GM12874 (cell line): Measurements from ENCODE around the gene GALNT15.

ENCODE experiments used
- TF ChIP-seq, protein P1 (sequence below): IDR thresholded peaks from 2 replicates; pipeline ENCODE4 v1.5.1; 2011; ENCODE audit warnings: low read depth, mild to moderate bottlenecking, control low read depth, low read length, moderate library complexity; ENCODE audit not compliant: insufficient read depth

GALNT15 gene

DNA sequence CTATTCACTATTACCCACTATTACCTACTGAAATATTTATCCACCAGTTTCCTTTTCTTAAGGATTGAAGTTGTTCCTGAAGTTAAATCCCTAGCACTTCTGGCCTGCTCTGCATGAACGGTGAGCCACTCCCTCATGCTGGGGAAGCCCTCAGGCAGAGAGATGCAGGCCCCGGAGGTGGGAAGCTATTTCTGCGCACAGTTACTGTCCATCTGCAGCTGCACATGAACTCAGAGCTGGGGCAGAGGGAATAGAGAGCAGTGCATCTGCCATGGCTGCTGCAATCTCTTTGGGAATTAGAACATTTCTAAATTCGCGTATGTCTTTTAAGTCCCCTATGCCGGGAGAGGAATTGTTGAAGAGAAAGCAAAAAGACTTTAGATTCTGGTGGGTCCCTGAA lies 6.3 kb upstream of the GALNT15 start:
- TF ChIP-seq, protein P1, sequence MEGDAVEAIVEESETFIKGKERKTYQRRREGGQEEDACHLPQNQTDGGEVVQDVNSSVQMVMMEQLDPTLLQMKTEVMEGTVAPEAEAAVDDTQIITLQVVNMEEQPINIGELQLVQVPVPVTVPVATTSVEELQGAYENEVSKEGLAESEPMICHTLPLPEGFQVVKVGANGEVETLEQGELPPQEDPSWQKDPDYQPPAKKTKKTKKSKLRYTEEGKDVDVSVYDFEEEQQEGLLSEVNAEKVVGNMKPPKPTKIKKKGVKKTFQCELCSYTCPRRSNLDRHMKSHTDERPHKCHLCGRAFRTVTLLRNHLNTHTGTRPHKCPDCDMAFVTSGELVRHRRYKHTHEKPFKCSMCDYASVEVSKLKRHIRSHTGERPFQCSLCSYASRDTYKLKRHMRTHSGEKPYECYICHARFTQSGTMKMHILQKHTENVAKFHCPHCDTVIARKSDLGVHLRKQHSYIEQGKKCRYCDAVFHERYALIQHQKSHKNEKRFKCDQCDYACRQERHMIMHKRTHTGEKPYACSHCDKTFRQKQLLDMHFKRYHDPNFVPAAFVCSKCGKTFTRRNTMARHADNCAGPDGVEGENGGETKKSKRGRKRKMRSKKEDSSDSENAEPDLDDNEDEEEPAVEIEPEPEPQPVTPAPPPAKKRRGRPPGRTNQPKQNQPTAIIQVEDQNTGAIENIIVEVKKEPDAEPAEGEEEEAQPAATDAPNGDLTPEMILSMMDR: no peak

- TF ChIP-seq, protein P1: no peak
Measured at GRCh38 chr3:16171009-16171408, 3.5 kb upstream of the GALNT15 start.

- TF ChIP-seq, protein P1: no peak
Measured at GRCh38 chr3:16171825-16172224, 2.7 kb upstream of the GALNT15 start.

GRCh38 chr3:16173283-16174025 lies 1.0 kb upstream of the GALNT15 start:
- TF ChIP-seq, protein P1: no peak

DNA sequence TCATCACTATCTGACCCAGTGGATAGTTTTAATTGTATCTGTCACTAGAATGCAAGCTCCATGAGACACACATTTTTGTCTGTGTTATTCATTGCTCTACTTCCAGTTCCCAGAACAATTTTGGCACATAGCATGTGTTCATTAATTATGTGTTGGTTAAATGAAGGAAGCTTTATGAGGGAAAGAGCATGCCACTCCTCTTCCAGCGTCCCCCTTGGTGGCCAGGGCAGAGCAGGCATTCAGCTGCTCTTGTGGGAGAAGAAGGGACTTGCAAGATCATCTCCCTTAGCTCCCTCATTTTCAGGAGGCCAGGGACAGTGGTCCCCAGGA lies 489 bp upstream of the GALNT15 start:
- TF ChIP-seq, protein P1: no peak

GRCh38 chr3:16174976-16175901 lies 759 bp downstream of the GALNT15 start:
- TF ChIP-seq, protein P1: no peak

DNA sequence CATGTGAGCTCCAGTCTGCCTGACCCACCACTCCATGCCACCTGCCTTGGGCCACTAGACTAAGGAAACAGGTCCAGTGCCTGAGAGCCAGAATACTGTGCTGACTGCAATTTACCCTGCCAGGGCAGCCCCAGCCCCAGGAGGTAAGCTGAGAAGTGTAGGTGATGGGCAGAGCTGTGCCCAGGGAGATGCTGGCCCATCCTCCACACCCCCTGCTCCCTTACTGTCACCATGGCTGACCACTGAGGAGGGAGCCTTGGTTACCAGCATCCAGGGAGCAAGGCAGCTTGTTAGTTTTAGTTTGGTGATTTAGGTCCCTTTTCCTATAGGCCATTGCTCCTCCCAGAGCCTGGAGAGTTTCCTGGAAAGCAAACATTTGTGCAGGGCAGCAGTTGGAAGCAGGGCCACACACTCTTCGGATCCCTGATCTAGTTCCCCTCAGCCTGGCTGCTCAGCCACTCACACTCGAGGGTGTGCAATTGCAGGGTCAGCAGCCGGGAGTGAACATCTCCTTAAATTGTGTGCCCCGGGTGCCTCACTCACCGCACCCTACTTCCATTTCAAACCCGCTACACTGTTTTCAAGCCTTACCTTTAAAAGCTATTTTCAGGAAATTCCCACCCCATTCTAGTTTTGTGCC lies 2.0 kb downstream of the GALNT15 start:
- TF ChIP-seq, protein P1: no peak
